Ishikawa (cell line): ENCODE data around the gene PTPRQ.

Source experiments
- EP300 ChIP-seq: IDR thresholded peaks from 2 replicates; pipeline ENCODE4 v1.6.1; 2012; ENCODE audit warnings: borderline replicate concordance
- RAD21 ChIP-seq: IDR thresholded peaks from 2 replicates; pipeline ENCODE4 v1.6.1; 2012; ENCODE audit warnings: low read depth
- YY1 ChIP-seq: IDR thresholded peaks from 2 replicates; pipeline ENCODE4 v1.6.1; 2012; ENCODE audit warnings: low read depth

DNA sequence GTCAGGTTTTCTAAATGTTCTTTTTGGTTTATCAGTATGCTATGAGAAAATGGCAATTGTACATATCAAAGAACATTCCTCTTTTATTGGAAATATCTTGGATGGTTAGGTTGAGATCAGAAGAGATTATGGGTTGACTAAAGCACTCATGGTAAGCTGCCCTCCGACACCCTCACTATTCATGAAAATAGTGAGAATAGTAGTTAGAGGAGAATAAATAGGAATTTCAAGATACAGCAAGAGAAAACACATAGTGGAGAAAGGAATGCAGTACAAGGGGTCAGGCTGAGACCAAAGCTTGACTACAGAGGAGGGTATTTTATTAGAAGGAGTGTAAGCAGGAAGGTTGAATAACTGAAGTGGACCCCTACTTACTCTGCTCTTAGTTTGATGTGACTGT, 112.5 kb downstream of the PTPRQ start:
- TF ChIP-seq YY1 = no peak
- no peak for TF ChIP-seq RAD21
- no peak for TF ChIP-seq EP300
